Tibial nerve (tissue), 4 donors: ENCODE measurements around the gene RBP3. TPM values are rescaled to one million over a fixed set of nuclear protein-coding genes. Genes with fewer than 3 reads are reported as not detected.

Experiments
- DNase-seq, 2 donors: peaks; one replicate each; pipeline ENCODE4 v3.0.0-alpha.2; 2019; ENCODE audit warnings: low spot score in 2 of 2
- H3K27ac ChIP-seq, 4 donors: fragments of 200-600 bp; sonication (generic) in 3 of 4; one replicate each; pipeline ENCODE4 v1.5.1; 2017 to 2019; ENCODE audit warnings: mild to moderate bottlenecking in 1 of 4
- H3K27me3 ChIP-seq, 2 donors: fragments of 200-600 bp; sonication (generic) in 1 of 2; one replicate each; pipeline versions ENCODE4 v1.5.1 to v1.6.0; 2017 to 2019
- H3K36me3 ChIP-seq, 3 donors: fragments of 200-600 bp; sonication (generic); one replicate each; pipeline ENCODE4 v1.5.1; 2018 to 2019
- H3K4me1 ChIP-seq, 4 donors: fragments of 200-600 bp; sonication (generic) in 3 of 4; one replicate each; pipeline ENCODE4 v1.5.1; 2017 to 2019
- H3K4me3 ChIP-seq, 4 donors: fragments of 200-600 bp; sonication (generic) in 3 of 4; one replicate each; pipeline ENCODE4 v1.5.1; 2017 to 2019; ENCODE audit warnings: mild to moderate bottlenecking in 1 of 4, moderate library complexity in 1 of 4
- H3K9me3 ChIP-seq, 4 donors: fragments of 200-600 bp; sonication (generic) in 3 of 4; one replicate each; pipeline ENCODE4 v1.5.1; 2017 to 2019
- EP300 ChIP-seq, 2 donors: sonication (generic); formaldehyde crosslinking; IDR thresholded peaks; one replicate each; pipeline ENCODE4 v1.6.1; 2017; ENCODE audit warnings: antibody characterized with exemption in 2 of 2, mild to moderate bottlenecking in 1 of 2
- POLR2A ChIP-seq, 2 donors: fragments of 450-650 bp; IDR thresholded peaks; one replicate each; pipeline ENCODE4 v1.6.1; 2017; ENCODE audit warnings: antibody characterized with exemption in 2 of 2, mild to moderate bottlenecking in 2 of 2, moderate library complexity in 2 of 2
- WGBS, 2 donors: methylation state at CpG; one replicate each; pipeline ENCODE4 v1.1.5; 2018; 5-methylcytosine and 5-hydroxymethylcytosine counted together
- total RNA-seq, 4 donors: library from RNA; depleted of rRNA; stranded (reverse); fragments of >200 nt; gene quantifications; one replicate each; pipeline ENCODE4 v1.1.0, GENCODE V29; 2016
- TF ChIP-seq, protein P1 (sequence below), 5 experiments: fragments of 200-600 bp in 3 of 5; fragments of 450-650 bp in 2 of 5; sonication (generic) in 3 of 5; IDR thresholded peaks; one replicate each; pipeline ENCODE4 v1.5.1; 2016 to 2019; ENCODE audit warnings: antibody characterized with exemption in 5 of 5, mild to moderate bottlenecking in 3 of 5, moderate library complexity in 2 of 5

Gene RBP3
- total RNA-seq, 4 donors from 2014 or later, result not detected

DNA sequence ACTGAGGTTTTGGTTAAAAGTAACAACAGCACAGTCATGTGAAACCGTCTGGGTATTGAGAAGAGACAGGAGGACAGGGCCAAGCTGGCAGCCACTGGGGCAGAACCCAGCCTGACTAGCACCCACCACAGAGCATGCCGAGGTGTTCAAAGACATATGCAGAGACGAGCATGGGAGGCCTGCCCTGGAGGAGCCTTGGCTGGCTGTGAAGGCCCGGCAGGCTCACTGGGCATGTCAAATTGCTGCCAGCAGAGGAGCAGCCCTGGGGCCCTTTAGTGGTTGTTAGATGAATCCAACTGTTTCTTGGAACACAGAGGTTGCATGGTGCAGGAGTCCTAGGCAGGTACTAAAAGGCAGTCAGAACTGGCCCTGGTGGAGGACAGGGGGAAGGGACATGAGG lies 30.9 kb upstream of the RBP3 start:
- Histone ChIP-seq H3K36me3 (no peaks in the 10 kb centered on the region), H3K4me1 (peaks cover 0 to under 1% (median 0%) of the 10 kb centered on the region in 4 donors), H3K9me3 (no peaks in the 10 kb centered on the region), H3K4me3 (no peak overlapping the region), H3K27ac (no peak overlapping the region), H3K27me3 (no peaks in the 10 kb centered on the region)
- TF ChIP-seq POLR2A (IDR thresholded peaks at IDR 0.05), result no peak
- TF ChIP-seq, protein P1, sequence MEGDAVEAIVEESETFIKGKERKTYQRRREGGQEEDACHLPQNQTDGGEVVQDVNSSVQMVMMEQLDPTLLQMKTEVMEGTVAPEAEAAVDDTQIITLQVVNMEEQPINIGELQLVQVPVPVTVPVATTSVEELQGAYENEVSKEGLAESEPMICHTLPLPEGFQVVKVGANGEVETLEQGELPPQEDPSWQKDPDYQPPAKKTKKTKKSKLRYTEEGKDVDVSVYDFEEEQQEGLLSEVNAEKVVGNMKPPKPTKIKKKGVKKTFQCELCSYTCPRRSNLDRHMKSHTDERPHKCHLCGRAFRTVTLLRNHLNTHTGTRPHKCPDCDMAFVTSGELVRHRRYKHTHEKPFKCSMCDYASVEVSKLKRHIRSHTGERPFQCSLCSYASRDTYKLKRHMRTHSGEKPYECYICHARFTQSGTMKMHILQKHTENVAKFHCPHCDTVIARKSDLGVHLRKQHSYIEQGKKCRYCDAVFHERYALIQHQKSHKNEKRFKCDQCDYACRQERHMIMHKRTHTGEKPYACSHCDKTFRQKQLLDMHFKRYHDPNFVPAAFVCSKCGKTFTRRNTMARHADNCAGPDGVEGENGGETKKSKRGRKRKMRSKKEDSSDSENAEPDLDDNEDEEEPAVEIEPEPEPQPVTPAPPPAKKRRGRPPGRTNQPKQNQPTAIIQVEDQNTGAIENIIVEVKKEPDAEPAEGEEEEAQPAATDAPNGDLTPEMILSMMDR (IDR thresholded peaks at IDR 0.05), result no peak
- TF ChIP-seq EP300 (IDR thresholded peaks at IDR 0.05), result no peak
- 74 to 85% methylated on average over 4 of the region's 4 CpGs for WGBS, 2 donors
- no peak for DNase-seq

DNA sequence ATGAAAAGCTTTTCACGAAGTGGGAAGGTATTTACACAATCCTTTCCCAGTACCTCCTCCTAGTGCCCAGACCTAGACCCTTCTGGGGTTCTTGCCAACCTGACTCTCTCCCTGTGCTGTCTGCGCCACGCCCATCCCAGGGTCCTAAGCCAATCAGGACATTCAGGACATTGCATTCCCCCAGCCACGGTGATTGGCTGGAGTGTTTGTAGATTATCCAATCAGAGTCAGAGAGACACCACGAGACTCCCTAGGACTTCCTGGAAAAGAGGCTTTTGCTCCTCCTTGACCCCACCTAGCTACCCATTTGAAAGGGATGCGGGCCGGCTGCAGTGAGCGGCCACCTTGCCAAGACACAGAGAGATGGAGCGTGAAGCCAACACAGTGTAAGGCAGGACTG lies 29.5 kb upstream of the RBP3 start:
- no peak for DNase-seq
- Histone ChIP-seq H3K27ac (no peak overlapping the region), H3K9me3 (no peaks in the 10 kb centered on the region), H3K4me1 (no peaks in the 10 kb centered on the region), H3K27me3 (no peaks in the 10 kb centered on the region), H3K36me3 (no peaks in the 10 kb centered on the region), H3K4me3 (no peak overlapping the region)
- WGBS, 2 donors, result 87 to 92% methylated on average over 9 of the region's 9 CpGs
- no peak for TF ChIP-seq EP300 (IDR thresholded peaks at IDR 0.05)
- no peak for TF ChIP-seq POLR2A (IDR thresholded peaks at IDR 0.05)
- TF ChIP-seq, protein P1 (IDR thresholded peaks at IDR 0.05), result no peak

DNA sequence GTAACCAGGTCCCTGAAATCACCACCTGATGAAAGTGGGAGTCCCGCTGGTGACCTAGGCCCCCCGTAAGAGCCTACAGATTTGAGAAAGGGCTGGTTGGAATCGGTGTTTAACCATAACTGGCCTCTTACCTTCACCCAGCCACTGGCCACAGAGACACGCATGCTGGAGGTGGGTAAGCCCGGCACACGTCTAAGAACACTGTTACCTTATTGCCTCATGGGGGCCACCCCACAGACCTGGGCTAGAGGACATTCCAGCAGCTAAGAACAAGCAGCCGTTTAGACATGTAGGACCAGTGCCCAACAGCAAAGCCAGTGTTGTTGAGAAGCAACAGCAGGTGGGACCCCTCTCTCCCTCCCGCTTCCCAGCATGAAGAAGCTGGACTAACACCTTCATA lies 28.4 kb upstream of the RBP3 start:
- H3K4me3 ChIP-seq, result no peak overlapping the region
- H3K9me3 ChIP-seq, result no peaks in the 10 kb centered on the region
- H3K27me3 ChIP-seq, result no peaks in the 10 kb centered on the region
- H3K27ac ChIP-seq, result no peak overlapping the region
- H3K36me3 ChIP-seq, result no peaks in the 10 kb centered on the region
- WGBS, 2 donors, result 91 to 94% methylated on average over 8 of the region's 8 CpGs
- no peak for TF ChIP-seq EP300 (IDR thresholded peaks at IDR 0.05)
- no peak for TF ChIP-seq POLR2A (IDR thresholded peaks at IDR 0.05)
- TF ChIP-seq, protein P1 (IDR thresholded peaks at IDR 0.05), result no peak
- no peak for DNase-seq
- H3K4me1 ChIP-seq, result no peaks in the 10 kb centered on the region

DNA sequence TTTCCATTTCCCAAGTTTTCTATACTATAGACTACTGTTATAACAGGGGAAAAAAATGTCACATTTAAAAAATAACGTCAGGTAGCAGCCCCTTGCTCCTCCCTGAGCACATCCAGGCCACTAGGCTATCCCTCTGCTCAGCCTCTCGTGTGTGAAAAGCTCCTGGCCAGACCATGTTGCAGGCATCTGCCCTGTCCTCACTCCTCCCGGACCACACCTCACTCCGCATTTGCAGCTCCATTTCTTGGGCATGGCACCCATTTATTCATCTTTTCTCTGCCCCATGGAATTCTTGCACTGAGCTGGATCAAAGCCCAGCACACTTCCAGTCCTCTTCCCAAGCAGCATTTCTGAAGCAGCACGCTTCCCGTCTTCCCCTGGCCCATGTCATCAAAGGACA lies 27.4 kb upstream of the RBP3 start:
- no peaks in the 10 kb centered on the region for H3K36me3 ChIP-seq
- no peak overlapping the region for H3K27ac ChIP-seq
- H3K4me3 ChIP-seq, result no peak overlapping the region
- no peaks in the 10 kb centered on the region for H3K27me3 ChIP-seq
- no peak for TF ChIP-seq POLR2A (IDR thresholded peaks at IDR 0.05)
- no peak for TF ChIP-seq EP300 (IDR thresholded peaks at IDR 0.05)
- TF ChIP-seq, protein P1 (IDR thresholded peaks at IDR 0.05), result no peak
- no peaks in the 10 kb centered on the region for H3K9me3 ChIP-seq
- no peaks in the 10 kb centered on the region for H3K4me1 ChIP-seq
- 66 to 67% methylated on average over 6 of the region's 6 CpGs for WGBS, 2 donors
- no peak for DNase-seq

DNA sequence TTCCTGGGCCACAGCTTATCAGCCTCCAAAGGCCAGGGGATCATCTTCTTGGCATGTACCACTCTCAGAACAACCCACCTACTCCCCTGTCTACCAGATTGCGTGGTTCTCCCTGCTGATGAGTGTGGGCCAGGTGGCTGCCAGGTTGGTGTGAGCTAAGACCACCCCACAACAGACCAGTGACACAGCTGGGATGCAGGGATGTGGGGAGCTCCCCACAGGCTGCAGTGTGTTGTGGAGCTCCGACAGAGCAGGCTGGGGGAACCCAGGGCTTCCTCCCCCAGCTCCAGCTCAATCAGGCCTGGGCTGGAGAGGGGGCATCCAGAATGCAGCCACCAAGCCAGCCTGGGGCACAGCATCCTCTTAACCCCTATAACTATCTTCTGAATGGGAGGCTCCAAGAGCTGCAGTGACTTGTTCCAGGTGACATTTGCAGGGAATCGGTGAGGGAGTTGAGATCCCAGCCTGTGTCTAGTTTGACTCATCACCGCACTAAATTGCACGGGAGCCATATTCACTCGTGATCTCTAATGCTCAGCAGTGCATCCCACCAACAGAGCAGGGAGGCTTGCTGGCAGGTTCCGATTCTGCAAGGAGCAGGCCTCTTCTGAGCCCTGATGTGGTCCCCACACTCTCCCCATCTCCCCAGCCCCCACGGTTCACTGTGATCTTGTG lies 26.5 kb upstream of the RBP3 start:
- TF ChIP-seq EP300 (IDR thresholded peaks at IDR 0.05) (no peak), POLR2A (IDR thresholded peaks at IDR 0.05) (no peak)
- TF ChIP-seq, protein P1 (IDR thresholded peaks at IDR 0.05), result no peak
- no peaks in the 10 kb centered on the region for H3K36me3 ChIP-seq
- WGBS, 2 donors, result 84 to 91% methylated on average over 8 of the region's 8 CpGs
- H3K27ac ChIP-seq, result no peak overlapping the region
- no peaks in the 10 kb centered on the region for H3K4me1 ChIP-seq
- H3K27me3 ChIP-seq, result no peaks in the 10 kb centered on the region
- no peaks in the 10 kb centered on the region for H3K9me3 ChIP-seq
- DNase-seq, result no peak
- no peak overlapping the region for H3K4me3 ChIP-seq
